ENCODE data around the gene CCK.

GRCh38 chr3:42300778-42301177 lies 34.8 kb upstream of the CCK start:
- TF ChIP-seq RFX5 (IDR thresholded peaks at IDR 0.05), result no peak
- TF ChIP-seq POLR2A (IDR thresholded peaks at IDR 0.05; ENCODE audit: low read length), result no peak
- no peak for TF ChIP-seq REST (IDR thresholded peaks at IDR 0.05)
- TF ChIP-seq CTCF (IDR thresholded peaks at IDR 0.05), result no peak

All from A549 (cell line).